GM21423 (cell line): Measurements from ENCODE around the gene EIPR1.

Experiments
- ATAC-seq: cut with Tn5 transposase; IDR thresholded peaks from one replicate; pipeline ENCODE4 v1.9.1; 2021; ENCODE audit warnings: mild to moderate bottlenecking, moderate library complexity; ENCODE audit not compliant: unreplicated experiment

The EIPR1 gene

DNA sequence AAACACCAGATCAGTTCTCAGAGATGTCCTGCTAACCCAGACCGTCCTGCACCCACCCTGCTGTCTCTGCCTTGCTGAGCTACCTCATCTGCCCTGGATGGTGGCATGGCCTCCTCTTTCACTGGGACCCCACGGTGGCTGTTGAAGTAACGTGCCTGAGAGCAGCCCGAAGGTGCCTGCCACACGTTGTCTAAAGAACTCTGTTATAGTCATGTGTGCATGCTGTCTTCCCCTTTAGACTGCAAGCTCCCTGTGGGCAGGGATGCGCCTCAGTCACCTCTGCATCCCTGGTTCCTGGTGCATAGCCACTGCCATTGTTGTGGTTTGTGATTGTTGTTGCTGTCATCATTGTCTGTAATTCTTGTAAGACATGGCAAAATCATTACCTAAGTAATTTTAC, 235.9 kb downstream of the EIPR1 start:
- no peak for ATAC-seq

DNA sequence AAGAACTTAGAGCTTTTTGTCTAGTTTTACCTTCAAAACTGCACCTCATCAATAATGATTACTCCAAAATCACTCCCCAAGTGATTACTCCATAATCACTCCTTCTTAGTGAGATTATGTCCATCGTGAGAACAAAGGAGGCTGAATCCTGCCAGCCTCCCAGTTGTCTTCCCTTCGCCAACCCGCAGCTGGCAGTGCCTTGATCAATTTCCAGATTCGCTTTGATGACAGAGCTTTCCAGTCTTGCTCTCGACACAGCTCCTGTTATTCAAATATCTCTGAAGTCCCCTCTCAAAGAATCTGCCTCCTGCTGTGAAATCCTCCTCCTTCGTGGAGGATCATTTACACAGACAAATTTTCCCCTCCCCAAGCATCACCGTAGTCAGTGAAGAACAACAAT, 237.7 kb downstream of the EIPR1 start:
- no peak for ATAC-seq
